ENCODE measurements around the gene KPNA6.

DNA sequence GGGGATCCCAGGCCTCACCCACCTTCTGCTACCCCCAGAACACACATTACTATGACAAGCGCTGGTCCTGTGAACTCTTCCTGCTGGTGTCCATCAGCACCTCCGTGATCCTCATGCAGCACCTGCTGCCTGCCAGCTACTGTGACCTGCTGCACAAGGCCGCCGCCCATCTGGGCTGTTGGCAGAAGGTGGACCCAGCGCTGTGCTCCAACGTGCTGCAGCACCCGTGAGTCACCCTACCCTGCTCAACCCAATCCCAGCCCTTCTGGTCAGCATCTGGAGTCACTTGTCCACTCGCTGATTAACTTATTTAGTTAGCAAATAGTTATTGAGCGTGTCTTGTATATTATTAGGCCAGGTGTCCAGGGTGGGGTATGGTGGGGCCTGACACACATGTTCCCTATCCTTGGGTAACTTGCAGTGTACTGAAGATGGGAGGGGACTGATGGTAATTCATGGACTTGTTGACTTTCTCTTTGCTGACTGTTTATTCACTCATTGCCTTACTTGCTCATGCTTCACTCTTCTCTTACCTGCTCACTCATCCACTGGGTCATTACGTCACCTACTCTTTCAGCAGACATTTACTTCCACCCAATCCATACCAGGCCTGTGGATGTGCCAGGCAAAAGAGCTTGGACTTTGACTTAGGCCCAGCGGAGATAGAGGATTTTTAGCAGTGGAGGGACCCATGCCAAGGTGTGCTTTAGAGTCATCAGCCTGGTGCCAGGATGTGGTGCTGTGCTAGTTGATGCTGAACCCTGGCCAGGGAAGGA is 12.9 kb upstream of the KPNA6 start:
- TF ChIP-seq, protein P1, sequence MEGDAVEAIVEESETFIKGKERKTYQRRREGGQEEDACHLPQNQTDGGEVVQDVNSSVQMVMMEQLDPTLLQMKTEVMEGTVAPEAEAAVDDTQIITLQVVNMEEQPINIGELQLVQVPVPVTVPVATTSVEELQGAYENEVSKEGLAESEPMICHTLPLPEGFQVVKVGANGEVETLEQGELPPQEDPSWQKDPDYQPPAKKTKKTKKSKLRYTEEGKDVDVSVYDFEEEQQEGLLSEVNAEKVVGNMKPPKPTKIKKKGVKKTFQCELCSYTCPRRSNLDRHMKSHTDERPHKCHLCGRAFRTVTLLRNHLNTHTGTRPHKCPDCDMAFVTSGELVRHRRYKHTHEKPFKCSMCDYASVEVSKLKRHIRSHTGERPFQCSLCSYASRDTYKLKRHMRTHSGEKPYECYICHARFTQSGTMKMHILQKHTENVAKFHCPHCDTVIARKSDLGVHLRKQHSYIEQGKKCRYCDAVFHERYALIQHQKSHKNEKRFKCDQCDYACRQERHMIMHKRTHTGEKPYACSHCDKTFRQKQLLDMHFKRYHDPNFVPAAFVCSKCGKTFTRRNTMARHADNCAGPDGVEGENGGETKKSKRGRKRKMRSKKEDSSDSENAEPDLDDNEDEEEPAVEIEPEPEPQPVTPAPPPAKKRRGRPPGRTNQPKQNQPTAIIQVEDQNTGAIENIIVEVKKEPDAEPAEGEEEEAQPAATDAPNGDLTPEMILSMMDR (IDR thresholded peaks at IDR 0.05): no peak
- TF ChIP-seq POLR2A (IDR thresholded peaks at IDR 0.05): no peak
- no peak for TF ChIP-seq POLR2AphosphoS5 (IDR thresholded peaks at IDR 0.05; ENCODE audit: insufficient read depth in 1 of 2, low read depth in 1 of 2)

Data from vagina (tissue), 2 donors.